OCI-LY7 (cell line): ENCODE results near the gene KLK6.

Source experiments
- CTCF ChIP-seq: fragments of 200-600 bp; sonication (generic); conservative IDR thresholded peaks from 2 replicates; pipeline ENCODE4 v1.5.1; 2014; ENCODE audit warnings: mild to moderate bottlenecking, antibody characterized with exemption, low read length, moderate library complexity, mixed read lengths
- EZH2phosphoT487 ChIP-seq: fragments of 200-600 bp; sonication (generic); IDR thresholded peaks from 2 replicates; pipeline ENCODE4 v1.6.1; 2018; ENCODE audit warnings: low read depth, borderline replicate concordance, mild to moderate bottlenecking, mixed run types, antibody characterized with exemption, low read length, moderate library complexity, mixed read lengths

DNA sequence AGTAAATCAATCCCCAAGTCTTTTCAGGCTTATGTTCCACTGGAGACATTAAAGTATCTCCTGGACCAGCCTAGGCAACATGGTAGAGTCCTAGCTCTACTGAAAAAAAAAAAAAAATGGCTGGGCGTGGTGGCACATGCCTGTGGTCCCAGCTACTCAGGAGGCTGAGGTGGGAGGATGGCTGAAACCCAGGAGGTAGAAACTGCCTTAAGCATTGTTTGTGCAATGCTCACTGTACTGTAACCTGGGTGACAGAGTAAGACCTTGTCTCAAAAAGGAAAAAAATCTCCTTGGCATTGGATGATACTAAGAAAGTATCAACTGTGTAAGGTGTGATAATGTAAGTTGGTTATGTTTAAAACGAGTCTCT, 23.3 kb upstream of the KLK6 start:
- TF ChIP-seq CTCF (no peak), EZH2phosphoT487 (no peak)
